ENCODE measurements around the gene TIMP2.

Gene TIMP2

DNA sequence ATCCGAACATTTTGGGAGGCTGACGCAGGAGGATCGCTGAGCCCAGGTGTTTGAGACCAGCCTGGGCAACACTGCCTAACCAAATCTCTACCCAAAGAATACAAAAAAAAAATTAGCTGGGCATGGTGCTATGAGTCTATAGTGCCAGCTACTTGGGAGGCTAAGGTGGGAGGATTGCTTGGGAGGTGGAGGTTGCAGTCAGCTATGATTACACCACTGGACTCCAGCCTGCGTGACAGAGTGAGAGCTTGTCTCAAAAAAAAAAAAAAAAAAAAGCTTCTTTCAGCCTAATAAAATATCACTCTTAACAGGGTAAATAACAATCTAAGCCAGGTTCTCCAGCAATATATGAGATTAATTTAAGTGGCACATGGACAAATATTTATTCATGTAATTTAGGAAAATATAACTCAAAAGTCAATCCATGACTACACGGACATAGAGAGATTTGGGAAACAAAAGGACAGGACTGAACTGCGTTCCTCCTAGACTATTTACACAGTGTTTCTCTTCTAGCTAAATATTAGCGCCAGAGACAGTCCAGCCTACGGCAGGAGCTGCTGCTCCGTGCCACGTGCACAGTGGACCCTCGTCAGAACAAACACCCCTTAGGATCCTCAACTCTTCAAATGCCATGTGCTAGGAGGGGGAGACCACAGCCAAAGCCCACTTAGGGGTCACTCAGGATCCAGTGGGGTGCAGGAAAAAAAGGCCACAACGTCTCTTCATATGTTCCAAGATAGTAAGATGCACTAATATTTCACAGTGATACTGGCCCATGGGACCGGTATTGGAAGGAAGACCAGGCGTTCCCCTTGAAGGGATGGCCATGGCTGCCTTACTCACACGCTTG is 93.3 kb downstream of the TIMP2 start:
- DNase-seq = no peak

DNA sequence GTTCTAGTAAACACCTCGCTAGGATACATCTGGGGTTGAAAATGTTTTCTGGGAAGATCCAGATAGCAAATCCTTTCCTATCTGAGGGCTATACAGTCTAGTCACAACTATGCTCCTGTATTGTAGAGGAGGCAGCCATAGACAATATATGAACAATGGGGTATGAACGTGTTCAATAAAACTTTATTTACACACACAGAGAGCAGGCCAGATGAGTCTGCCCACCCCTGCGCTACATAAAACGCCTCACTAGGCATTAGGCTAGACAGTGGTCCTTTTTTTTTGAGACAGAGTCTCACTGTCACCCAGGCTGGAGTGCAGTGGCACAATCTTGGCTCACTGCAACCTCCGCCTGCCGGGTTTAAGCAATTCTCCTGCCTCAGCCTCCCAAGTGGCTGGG is 95.7 kb downstream of the TIMP2 start:
- no peak for DNase-seq

DNA sequence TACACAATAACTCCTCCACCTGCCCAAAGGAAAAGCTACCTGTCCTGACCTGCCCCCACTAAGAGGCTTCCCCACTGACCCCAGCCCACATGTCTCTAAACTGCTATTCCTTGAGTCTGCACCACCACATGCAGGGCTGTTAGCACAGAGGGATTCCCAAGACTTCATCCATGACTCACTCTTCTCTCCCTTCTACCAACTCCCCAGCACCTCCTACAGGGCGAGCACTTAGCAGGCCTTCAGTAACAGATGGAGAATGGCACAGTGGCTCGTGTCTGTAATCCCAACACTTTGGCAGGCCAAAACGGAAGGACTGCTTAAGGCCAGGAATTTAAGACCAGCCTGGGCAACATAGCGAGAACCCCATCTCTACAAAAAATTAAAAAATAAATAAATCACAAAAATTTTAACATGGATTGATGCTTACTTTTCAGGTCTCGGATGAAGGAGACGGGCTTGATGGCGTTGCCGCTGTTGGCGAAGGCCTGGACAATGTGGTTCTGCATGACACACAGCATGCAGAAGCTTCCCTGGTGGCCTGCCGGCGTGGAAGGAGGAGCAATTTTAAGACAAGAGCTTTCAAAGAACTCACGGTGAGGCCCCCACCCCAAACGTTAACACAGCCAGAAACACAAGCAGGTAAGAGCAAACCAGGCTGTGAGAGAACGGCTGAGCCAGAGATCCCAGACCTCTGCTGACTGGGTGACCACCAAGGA is 96.6 kb downstream of the TIMP2 start:
- peak; percentile 70 for DNase-seq

DNA sequence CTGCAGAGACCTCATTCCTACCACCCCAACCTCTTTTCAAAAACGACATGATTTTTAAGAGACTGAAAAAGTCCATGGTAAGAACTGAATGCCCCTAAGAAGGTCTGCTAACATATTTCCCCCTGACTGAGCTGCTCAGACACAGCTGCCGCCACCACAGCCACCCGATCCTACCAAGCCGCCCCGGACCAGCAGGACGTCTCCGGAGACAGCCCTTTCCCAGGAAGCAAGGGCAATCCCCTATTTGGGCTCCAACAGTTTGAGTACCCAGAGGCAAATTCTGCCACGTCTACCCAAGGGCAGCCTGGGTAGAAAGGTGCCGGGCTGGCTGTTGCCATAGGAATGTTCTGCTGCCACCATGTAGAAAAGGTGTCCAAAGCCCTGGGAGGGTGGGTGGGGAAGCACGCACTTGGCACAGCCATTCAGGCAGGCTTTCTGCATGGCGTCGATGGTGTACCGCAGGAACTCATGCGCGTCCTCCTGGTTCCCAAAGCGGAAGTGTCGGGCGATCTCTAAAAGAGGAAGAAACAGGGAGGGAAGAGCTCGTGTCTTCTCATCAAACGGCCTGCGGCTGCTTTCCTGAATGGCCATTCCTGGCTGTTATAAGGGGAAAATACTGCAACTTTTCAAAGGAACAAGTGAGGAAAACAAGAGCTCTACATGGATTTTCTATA is 98.2 kb downstream of the TIMP2 start:
- no peak for DNase-seq

DNA sequence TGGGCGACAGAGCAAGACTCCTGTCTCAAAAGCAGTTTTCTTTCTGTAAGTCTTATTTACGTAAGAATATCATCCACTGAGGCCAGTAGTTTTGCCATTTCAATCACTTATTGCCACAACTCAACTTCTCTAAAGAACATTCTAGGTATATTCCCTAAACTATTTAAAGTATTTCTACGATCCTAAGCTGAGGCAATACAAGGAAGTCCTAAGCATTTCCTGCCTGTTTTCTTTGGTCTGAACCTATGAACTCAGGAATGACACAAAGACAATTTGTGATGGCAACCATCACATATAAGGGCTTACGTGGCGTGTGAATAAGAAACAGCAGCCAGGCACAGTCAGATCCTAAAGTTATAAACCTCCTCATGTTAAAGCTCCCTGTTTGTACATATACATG is 98.8 kb downstream of the TIMP2 start:
- DNase-seq = peak; percentile 36

DNA sequence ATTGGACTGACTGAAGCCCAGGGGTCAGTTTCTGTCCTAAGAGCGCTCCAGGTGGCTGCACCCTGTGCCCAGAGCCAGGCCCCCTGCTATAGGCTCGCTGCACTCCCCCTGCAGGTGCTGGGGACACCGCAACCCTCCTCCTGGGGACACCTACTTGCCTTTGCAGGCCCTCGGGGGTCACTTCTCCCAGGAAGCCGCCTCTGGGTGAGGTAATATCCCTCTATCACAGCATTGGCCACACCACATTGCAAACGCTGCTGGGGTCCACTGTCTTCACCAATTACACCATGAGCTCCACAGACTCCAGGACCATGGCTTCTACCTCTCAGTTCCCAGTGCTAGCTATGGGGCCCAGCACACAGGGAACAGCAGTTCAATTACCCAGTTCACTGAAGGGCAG is 99.5 kb downstream of the TIMP2 start:
- no peak for DNase-seq

DNA sequence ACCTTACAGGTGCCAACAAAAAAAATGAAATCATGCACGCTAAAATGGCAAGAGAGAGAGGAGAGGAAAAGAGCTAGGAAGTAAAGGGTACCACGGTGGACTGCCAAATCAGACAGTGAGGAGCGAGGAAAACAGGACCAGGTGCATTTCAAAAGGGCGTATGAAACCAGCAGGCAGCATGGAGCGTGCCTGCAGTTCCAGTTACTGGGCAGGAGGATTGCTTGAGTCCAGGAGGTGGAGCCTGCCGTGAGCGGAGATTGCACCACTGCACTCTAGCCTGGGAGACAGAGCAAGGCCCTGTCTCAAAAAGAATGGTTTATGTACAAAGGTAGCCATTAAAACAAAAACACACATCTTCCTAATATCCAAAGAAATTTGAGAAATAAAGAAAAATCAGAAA is 100.9 kb downstream of the TIMP2 start:
- DNase-seq = no peak

DNA sequence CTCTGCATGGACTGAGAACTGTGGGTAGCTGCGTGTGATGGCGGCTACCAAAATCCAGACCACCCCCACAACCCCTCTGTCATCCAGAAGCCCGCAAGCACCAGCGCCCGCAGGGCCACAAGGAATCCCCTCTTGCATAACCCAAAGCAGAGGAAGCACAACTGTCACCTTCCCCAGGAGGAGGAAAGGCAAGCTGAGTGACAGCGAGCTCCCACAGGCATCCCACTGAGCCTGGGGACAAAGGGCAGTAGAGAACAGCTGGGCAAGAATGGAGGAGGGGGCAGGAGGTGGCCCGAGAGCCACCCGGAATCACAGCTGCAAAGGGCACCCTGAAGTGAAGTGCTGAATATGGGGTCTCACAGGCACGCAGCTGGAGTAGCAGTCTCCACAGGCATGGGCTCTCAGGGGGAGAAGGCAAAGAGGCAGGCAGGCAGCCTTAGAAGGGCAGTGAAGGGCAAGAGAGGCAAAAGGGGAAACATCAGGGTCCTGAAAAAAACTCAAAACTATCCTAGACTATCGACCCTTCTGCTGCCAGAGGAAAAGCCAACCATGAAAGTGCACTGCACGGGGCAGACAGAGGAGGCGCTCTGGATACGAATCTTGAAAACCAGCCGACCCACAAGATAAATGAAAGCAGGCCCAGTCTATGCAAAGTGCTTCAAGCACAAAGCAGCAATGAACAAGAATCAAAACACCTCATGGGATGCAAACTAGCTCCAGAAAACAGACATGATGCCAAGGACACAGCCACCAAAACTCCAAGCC is 101.7 kb downstream of the TIMP2 start:
- peak; percentile 16 for DNase-seq

DNA sequence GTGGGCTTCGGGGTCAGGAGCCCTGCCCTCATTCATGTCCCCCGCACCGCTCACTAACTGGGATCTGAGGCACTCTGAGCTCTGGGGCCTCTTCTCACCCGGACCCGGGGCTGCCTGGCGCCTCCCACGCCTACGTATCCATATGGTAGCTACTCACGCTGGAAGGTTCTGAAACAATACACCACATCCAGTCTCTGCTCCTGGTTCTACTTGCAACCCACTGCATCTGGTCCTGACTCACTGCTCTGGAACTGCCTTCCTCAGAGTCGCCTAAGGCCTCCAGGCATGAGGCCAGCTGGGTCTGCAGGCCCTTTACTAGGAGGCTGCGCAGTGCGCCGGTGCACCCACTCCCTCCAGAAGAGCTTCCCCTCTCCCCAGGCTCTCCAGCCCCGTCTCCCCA is 102.6 kb downstream of the TIMP2 start:
- peak; percentile 100 for DNase-seq

DNA sequence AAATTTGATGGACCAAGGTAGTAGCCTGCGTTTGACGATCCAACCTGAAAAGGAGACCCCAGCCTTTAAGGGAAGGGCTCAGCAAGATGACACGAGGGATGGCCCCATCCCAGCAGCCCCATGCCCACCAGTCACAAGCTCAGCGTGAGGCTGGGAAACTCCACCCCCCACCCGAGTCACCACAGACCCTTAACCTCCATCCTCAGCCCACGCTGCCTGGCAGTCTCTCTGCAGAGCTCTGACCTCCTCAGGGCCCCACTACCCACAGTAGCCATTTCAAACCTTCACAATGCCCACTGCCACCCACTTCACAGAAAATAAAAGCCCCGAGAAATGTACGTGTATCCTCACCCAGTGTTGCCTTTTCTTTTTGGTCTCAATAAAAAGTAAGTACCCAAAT is 103.2 kb downstream of the TIMP2 start:
- peak; percentile 25 for DNase-seq

DNA sequence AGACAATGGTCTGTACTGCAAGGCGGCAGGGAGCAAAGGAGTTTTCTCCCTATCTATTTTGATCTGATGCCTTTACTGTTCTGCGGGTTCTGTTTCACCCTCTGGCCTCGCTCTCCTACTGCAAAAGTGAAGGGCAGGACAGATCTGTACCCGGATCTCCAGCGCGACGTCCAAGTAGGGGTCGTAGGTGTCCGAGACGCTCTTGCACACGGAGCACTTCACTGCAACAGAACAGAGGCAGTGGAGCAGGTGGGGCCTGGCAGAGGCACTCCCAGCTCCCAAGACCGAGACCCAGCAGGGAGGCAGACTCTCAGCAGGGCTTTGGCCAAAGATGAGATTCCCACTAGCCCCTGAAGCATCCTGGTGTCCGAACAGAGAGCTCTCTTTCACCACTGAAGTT is 104.3 kb downstream of the TIMP2 start:
- no peak for DNase-seq

DNA sequence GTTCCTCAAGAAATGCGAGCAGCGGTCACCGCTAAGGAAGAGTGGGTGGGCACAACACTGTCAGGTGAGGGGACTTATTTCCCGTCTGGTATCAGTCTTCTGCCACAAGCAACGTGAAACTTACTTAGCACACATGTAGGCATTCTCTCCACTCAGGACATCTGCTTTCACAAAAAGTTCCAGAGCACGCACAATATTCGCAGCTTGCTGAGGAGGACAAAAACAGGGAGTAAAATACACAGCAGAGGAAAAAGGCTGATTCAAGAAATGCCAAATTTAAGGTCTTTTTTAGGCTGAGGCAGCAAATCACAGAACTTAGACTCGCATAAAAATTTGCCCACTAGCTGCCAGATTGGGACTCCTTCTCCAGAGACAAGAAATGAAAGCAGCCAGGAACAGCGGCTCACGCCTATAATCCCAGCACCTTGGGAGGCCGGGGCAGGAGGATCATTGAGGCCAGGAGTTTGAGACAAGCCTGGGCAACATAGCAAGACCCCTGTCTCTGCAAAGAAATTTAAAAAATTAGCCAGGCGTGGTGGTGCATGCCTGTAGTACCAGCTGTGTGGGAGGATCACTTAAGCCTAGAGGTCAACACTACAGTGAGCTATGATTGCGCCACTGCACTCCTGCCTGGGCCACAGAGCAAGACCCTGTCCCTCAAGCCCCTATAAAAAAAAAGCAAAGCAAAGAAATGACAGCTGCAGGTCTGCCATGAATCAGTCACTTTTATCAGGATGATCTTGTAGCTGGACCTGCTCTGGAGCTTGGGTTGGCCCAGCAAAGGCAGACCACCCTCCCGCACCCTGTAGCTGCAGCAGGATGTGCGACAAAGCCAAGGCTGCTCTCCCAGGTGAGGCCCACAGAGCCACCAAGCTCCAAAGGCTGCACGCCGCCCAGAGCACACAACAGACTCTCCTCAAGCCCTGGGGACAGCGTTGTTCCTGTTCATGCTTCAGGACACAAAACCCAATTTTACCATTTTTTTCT is 105.1 kb downstream of the TIMP2 start:
- DNase-seq = no peak

DNA sequence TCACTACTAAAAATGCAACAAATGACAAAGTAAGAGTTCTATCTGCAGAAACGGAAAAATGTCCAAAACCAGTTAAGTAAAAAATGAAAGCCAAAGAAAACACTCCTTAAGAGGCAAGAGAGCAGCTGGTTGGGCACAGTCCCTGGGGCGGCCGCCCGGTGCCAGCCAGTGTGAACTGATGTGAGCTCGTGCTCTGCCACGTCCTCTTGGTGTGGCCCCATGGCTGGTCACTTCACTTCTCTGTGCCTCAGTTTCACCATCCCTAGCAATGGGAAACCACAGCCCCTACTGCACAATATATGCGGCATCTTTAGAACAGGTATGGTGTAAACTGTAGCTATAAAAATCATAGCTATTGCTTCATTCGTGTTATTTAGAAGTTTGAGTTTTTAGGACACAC is 105.8 kb downstream of the TIMP2 start:
- no peak for DNase-seq

DNA sequence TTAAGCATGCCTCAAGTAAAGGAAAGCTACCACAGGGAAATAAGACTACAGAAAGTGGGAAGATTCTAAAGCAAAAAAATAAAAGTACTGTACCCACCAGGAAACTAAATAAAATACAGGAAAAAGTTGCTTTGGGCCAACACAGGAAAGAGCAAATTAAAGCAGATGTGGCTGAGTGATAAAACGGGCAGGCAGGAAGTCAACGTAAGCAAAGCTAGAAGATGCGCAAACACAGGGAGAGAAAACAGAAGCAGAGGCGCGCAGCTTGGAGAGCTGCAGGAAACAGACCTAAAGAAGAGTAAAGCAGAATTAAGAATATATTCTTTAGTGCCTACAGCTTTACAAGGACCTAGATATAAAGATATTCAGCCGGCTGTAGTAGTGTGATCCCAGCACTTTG is 106.3 kb downstream of the TIMP2 start:
- DNase-seq = no peak

DNA sequence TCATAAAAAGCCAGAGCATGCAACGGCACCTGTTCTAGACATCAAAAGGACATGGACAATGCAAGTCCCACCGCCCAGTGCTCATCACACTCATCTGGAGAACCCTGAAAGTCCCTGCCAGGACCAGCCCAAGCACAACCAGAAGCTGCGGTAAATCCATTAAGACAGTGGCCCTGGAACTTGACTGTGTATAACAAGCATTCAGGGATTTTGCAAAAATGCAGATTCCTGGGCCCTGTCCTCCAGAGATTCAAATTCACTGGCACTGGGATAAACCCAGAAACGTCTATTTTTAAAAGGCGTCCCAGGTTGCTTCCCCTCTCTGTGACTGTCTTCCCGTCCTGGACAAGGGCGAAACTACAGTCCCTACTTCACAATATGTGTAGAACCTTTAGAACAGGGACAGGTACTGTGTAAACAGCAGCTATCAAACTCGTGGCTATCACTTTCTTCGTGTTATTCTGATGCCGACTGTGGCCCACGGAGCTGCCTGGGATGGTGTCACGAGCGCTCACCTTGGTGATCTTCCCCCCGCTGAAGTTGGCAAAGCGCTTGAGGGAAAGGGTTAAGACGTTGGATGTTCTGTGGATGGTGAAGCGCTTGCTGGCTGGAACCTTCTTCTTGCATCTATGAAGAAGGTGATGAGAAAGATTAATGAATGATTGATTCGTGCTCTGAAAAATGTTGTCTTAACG is 106.9 kb downstream of the TIMP2 start:
- DNase-seq = no peak

DNA sequence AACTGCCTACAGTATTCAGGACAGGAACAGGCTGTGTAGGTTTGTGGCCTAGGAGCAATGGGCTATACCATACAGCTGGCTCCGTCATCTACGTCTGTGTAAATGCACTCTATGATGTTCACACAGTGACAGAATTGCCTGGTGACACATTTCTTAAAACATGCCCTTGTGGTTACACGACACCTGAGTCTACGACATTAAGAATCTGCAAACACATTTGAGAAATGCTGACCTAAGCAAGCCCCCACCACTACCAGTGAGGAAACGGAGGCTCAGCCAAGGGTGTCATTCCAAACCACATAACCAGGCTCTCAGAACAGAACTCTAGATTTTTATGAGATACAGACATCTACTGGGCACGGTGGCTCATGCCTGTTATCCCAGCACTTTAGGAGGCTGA is 108.1 kb downstream of the TIMP2 start:
- DNase-seq = no peak

DNA sequence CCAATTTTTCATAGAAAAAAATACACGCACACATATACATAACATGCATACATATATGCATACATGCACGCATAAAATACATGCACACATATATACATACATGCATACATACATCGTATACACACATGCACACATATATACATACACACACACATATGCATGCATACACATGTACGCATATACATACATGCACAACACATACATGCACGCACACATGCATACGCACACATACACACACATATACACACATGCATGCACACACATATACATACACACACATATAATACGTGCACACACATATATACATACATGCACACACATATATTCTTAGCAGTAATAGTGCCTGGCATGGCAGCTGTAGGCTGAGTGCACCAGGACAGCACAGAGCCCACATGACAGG is 109.5 kb downstream of the TIMP2 start:
- DNase-seq = no peak

DNA sequence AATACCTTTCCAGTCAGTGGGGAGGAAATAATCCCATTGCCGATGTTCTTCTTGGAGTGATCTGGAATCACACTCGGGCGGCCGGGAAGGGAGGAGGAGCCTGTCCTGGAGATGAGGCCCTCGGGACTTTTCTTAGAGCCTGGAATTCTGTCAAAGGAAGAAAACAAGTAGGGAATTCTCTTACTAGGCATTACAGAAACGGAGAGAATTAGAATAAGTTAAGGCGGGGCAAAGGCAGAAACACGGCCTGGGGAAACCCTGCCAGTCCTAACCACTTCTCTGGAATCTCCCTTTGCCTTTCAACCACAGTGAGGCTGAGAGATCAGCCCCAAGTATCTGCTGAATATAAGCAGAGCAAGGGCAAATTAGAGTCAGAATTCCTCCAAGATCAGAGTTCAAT is 112.3 kb downstream of the TIMP2 start:
- DNase-seq = no peak

DNA sequence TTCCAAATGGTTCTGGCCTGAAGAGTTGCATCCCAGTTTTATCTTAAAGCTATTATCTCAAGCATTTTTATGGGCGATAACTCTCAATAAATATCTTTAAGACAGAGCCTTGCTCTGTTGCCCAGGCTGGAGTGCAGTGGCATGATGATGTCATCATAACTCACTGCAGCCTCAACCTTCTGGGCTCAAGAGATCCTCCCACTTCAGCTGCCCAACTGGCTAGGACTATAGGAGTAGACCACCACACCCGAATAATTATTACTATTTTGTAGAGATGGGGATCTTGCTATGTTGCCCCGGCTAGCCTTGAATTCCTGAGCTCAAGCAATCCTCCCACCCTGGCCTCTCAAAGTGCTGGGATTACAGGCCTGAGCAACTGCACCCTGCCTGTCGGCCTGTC is 117.0 kb downstream of the TIMP2 start:
- DNase-seq = peak; percentile 53

DNA sequence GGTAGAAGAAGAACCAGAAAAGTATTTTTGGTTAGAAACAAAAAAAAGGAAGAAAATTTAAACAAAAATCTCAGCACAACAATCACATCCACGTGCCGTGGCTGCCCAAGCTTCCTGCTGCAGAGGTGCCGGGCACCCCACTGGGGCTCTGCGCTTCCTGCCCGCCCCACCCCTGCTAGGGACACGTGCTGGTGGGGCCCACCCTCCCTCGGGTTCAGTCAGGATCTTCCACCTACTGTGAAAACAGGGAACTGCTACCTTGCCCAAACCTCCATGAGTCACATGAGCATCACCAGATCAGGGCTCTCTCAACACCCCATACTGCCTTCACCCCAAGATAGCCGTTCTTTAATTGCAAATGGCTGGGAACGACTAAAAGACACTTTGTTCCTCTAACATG is 118.7 kb downstream of the TIMP2 start:
- no peak for DNase-seq

DNA sequence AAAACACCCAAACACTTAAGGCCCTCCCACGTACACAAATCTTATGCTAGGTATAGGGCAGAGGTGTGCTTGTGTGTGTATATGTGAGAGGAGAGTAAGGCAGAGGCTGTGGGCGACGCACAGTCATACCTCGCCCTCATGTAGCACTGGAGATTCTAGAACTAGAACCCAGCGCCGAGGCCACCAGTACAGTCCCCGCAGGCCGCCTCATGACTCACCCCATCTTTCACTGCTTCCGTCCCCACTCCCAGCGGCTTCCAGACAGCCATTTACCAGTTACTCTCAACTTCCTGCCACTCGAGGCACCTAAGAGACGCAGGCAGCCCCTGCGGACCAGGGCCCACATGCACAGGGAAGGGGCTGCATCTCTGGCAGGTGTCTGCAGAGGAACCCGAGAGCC is 119.9 kb downstream of the TIMP2 start:
- no peak for DNase-seq

All from EL (cell line).